Neural progenitor cell (in vitro differentiated cells): ENCODE measurements around the gene TK2. TPM values are rescaled to one million over a fixed set of nuclear protein-coding genes. Genes with fewer than 3 reads are reported as not detected.

Experiments used
- DNase-seq: peaks from one replicate; pipeline ENCODE4 v3.0.0-alpha.2; 2016; ENCODE audit warnings: low spot score
- H2AFZ ChIP-seq: fragments of 200-600 bp; sonication (generic); replicated peaks from 2 replicates; pipeline ENCODE4 v1.6.1; 2016; ENCODE audit warnings: antibody characterized with exemption
- H3F3A ChIP-seq: fragments of 200-600 bp; sonication (generic); 2 replicates; pipeline ENCODE4 v1.6.1; 2016; ENCODE audit warnings: antibody characterized with exemption, low read depth
- H3K27ac ChIP-seq: fragments of 200-600 bp; sonication (generic); 2 replicates; pipeline ENCODE4 v1.5.1; 2016; ENCODE audit warnings: mild to moderate bottlenecking
- H3K27me3 ChIP-seq: fragments of 200-600 bp; sonication (generic); 2 replicates; pipeline ENCODE4 v1.6.1; 2016; ENCODE audit warnings: mild to moderate bottlenecking, moderate library complexity
- H3K36me3 ChIP-seq: fragments of 200-600 bp; sonication (generic); 2 replicates; pipeline ENCODE4 v1.5.1; 2016
- H3K4me1 ChIP-seq: fragments of 200-600 bp; sonication (generic); 2 replicates; pipeline ENCODE4 v1.6.1; 2016; ENCODE audit warnings: mixed run types
- H3K4me2 ChIP-seq: fragments of 200-600 bp; sonication (generic); 2 replicates; pipeline ENCODE4 v1.6.1; 2016
- H3K4me3 ChIP-seq: fragments of 200-600 bp; sonication (generic); 2 replicates; pipeline ENCODE4 v1.5.1; 2016
- H3K79me2 ChIP-seq: fragments of 200-600 bp; sonication (generic); 2 replicates; pipeline ENCODE4 v1.6.1; 2016; ENCODE audit warnings: low read depth
- H3K9ac ChIP-seq: fragments of 200-600 bp; sonication (generic); 2 replicates; pipeline ENCODE4 v1.6.1; 2016
- H3K9me3 ChIP-seq: fragments of 200-600 bp; sonication (generic); 2 replicates; pipeline ENCODE4 v1.5.1; 2016; ENCODE audit warnings: low read depth
- H4K20me1 ChIP-seq: fragments of 200-600 bp; sonication (generic); 2 replicates; pipeline ENCODE4 v1.6.1; 2016; ENCODE audit warnings: low read depth
- H3K27ac Mint-ChIP-seq: 3 replicates; pipeline ENCODE4 v1.8.0; 2021; ENCODE audit warnings: mixed read lengths
- H3K27me3 Mint-ChIP-seq: 2 replicates; pipeline ENCODE4 v1.8.0; 2022; ENCODE audit warnings: low read depth, mild to moderate bottlenecking, inconsistent platforms, moderate library complexity, mixed read lengths; ENCODE audit not compliant: insufficient read depth
- H3K36me3 Mint-ChIP-seq: 3 replicates; pipeline ENCODE4 v1.8.0; 2021; ENCODE audit warnings: mixed read lengths
- H3K4me1 Mint-ChIP-seq: 3 replicates; pipeline ENCODE4 v1.8.0; 2021; ENCODE audit warnings: mixed read lengths
- H3K4me3 Mint-ChIP-seq: 3 replicates; pipeline ENCODE4 v1.8.0; 2021; ENCODE audit warnings: mild to moderate bottlenecking, moderate library complexity, mixed read lengths
- H3K9me3 Mint-ChIP-seq: 3 replicates; pipeline ENCODE4 v1.8.0; 2020; ENCODE audit warnings: mixed read lengths
- CTCF ChIP-seq: fragments of 200-600 bp; sonication (generic); IDR thresholded peaks from 2 replicates; pipeline ENCODE4 v1.5.1; 2017; ENCODE audit warnings: antibody characterized with exemption, mild to moderate bottlenecking
- EZH2 ChIP-seq: fragments of 200-600 bp; sonication (generic); IDR thresholded peaks from 2 replicates; pipeline ENCODE4 v1.6.1; 2017; ENCODE audit warnings: antibody characterized with exemption, mild to moderate bottlenecking, moderate library complexity
- EZH2phosphoT487 ChIP-seq: fragments of 200-600 bp; sonication (generic); IDR thresholded peaks from 2 replicates; pipeline ENCODE4 v1.6.1; 2017; ENCODE audit warnings: antibody characterized with exemption
- total RNA-seq: library from RNA; depleted of rRNA; stranded (reverse); fragments of >200 nt; gene quantifications from 2 replicates; pipeline ENCODE4 v1.2.3, GENCODE V29; 2015; ENCODE audit warnings: low replicate concordance

Gene TK2
- total RNA-seq, 1 donor from 2014 or later, result 7.3 TPM

GRCh38 chr16:66510711-66511601, 39.0 kb downstream of the TK2 start:
- peak overlapping the region; percentile 25 for H3K4me2 ChIP-seq

GRCh38 chr16:66510298-66510697, 39.6 kb downstream of the TK2 start:
- Histone ChIP-seq H3K4me2 (no peak overlapping the region), H3K9me3 (no peaks in the 10 kb centered on the region), H3K79me2 (no peaks in the 10 kb centered on the region), H3K4me3 (no peak overlapping the region), H3K27me3 (no peaks in the 10 kb centered on the region), H3K9ac (no peak overlapping the region), H3K36me3 (no peaks in the 10 kb centered on the region), H3K4me1 (peaks cover 24% of the 10 kb centered on the region), H2AFZ (no peak overlapping the region), H3F3A (peaks cover 26% of the 10 kb centered on the region), H3K27ac (peak overlapping the region; percentile 50), H4K20me1 (no peaks in the 10 kb centered on the region)
- peaks cover 12% of the 10 kb centered on the region for H3K36me3 Mint-ChIP-seq
- H3K4me1 Mint-ChIP-seq, result peaks cover 31% of the 10 kb centered on the region
- no peaks in the 10 kb centered on the region for H3K9me3 Mint-ChIP-seq
- peaks cover 6% of the 10 kb centered on the region for H3K27me3 Mint-ChIP-seq
- DNase-seq, result no peak
- TF ChIP-seq EZH2phosphoT487, result no peak
- TF ChIP-seq CTCF, result no peak
- TF ChIP-seq EZH2, result no peak
- H3K27ac Mint-ChIP-seq, result no peak overlapping the region
- H3K4me3 Mint-ChIP-seq, result no peak overlapping the region

More at GRCh38 chr16:66510711-66511601, 39.0 kb downstream of the TK2 start:
- no peaks in the 10 kb centered on the region for H3K36me3 ChIP-seq
- peak overlapping the region; percentile 33 for H3K27ac Mint-ChIP-seq
- no peaks in the 10 kb centered on the region for H3K9me3 ChIP-seq
- H3K4me1 Mint-ChIP-seq, result peaks cover 31% of the 10 kb centered on the region
- H4K20me1 ChIP-seq, result no peaks in the 10 kb centered on the region
- no peak overlapping the region for H3K9ac ChIP-seq
- H3K27me3 Mint-ChIP-seq, result peaks cover 3% of the 10 kb centered on the region
- no peak overlapping the region for H2AFZ ChIP-seq
- no peaks in the 10 kb centered on the region for H3K9me3 Mint-ChIP-seq
- peaks cover 26% of the 10 kb centered on the region for H3F3A ChIP-seq
- H3K4me1 ChIP-seq, result peaks cover 24% of the 10 kb centered on the region
- no peak for TF ChIP-seq CTCF
- TF ChIP-seq EZH2, result no peak
- no peak for TF ChIP-seq EZH2phosphoT487
- H3K27me3 ChIP-seq, result no peaks in the 10 kb centered on the region
- H3K27ac ChIP-seq, result peak overlapping the region; percentile 50
- H3K36me3 Mint-ChIP-seq, result peaks cover 12% of the 10 kb centered on the region
- no peak overlapping the region for H3K4me3 Mint-ChIP-seq
- no peak overlapping the region for H3K4me3 ChIP-seq
- peak; percentile 22 for DNase-seq
- H3K79me2 ChIP-seq, result no peaks in the 10 kb centered on the region

GRCh38 chr16:66509576-66509975, 40.3 kb downstream of the TK2 start:
- Histone ChIP-seq H3F3A (peaks cover 26% of the 10 kb centered on the region), H3K9me3 (no peaks in the 10 kb centered on the region), H3K27me3 (no peaks in the 10 kb centered on the region), H2AFZ (no peak overlapping the region), H3K4me1 (peaks cover 24% of the 10 kb centered on the region), H3K27ac (no peak overlapping the region), H3K36me3 (no peaks in the 10 kb centered on the region), H4K20me1 (no peaks in the 10 kb centered on the region), H3K4me3 (no peak overlapping the region), H3K9ac (no peak overlapping the region), H3K4me2 (no peak overlapping the region), H3K79me2 (no peaks in the 10 kb centered on the region)
- no peak overlapping the region for H3K4me3 Mint-ChIP-seq
- H3K27me3 Mint-ChIP-seq, result peaks cover 6% of the 10 kb centered on the region
- TF ChIP-seq EZH2, result no peak
- peaks cover 8% of the 10 kb centered on the region for H3K36me3 Mint-ChIP-seq
- peaks cover 31% of the 10 kb centered on the region for H3K4me1 Mint-ChIP-seq
- H3K27ac Mint-ChIP-seq, result no peak overlapping the region
- H3K9me3 Mint-ChIP-seq, result no peaks in the 10 kb centered on the region
- DNase-seq, result no peak

- H3K4me1 ChIP-seq, result peaks cover 24% of the 10 kb centered on the region
- H3K27ac ChIP-seq, result no peak overlapping the region
- Mint-ChIP-seq H3K4me3 (no peak overlapping the region), H3K36me3 (peaks cover 8% of the 10 kb centered on the region), H3K9me3 (no peaks in the 10 kb centered on the region), H3K27ac (no peak overlapping the region), H3K4me1 (peaks cover 31% of the 10 kb centered on the region), H3K27me3 (peaks cover 6% of the 10 kb centered on the region)
- H2AFZ ChIP-seq, result no peak overlapping the region
- no peaks in the 10 kb centered on the region for H3K27me3 ChIP-seq
- H3K79me2 ChIP-seq, result no peaks in the 10 kb centered on the region
- H3F3A ChIP-seq, result peaks cover 26% of the 10 kb centered on the region
- H3K9ac ChIP-seq, result no peak overlapping the region
- H4K20me1 ChIP-seq, result no peaks in the 10 kb centered on the region
- H3K4me2 ChIP-seq, result no peak overlapping the region
- DNase-seq, result no peak
- no peaks in the 10 kb centered on the region for H3K36me3 ChIP-seq
- H3K4me3 ChIP-seq, result no peak overlapping the region
- no peak for TF ChIP-seq EZH2phosphoT487
- TF ChIP-seq CTCF, result no peak
- no peak for TF ChIP-seq EZH2
- no peaks in the 10 kb centered on the region for H3K9me3 ChIP-seq
Observed at GRCh38 chr16:66508914-66509496, 40.9 kb downstream of the TK2 start.
